ENCODE results near the gene TBC1D4. TPM values are rescaled to one million over a fixed set of nuclear protein-coding genes. Genes with fewer than 3 reads are reported as not detected.

TBC1D4 gene
- total RNA-seq, 3 donors from 2014 or later: 33.3 to 52.8 (median 40.6) TPM

DNA sequence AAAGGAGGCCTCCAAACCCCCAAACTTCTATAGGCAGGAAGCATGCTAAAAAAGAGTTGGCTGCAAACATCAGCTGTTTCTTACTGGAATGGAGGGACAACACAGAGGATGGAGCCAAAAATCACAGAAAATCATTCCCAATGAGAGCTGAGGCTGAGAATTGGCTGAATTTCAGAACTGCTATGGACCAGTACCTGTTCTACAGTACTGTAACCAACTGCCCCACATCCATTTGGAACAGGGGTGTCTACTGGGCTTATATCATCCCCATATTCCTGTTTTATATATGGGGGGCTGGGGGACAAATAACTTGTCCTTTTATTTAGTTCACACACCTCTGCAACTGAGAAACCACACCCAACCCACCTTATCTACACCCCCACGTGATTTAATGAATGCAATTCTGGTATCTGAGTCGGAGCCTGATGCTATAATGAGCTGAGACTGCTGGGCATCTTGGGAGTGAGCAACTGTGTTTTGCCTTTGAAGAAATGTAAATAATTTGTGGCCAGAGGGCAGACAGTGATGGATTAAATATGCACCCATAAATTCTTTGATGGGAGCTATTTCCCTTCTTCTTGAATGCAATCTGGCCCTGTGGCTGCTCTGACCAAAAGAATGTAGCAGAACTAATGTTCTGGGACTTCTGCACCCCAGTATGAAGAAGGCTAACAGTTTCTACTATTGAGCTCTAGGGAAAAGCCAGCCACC lies 82.6 kb downstream of the TBC1D4 start:
- no peak for DNase-seq (ENCODE audit: low spot score in 2 of 2)
- H3K36me3 ChIP-seq: no peaks in the 10 kb centered on the region
- TF ChIP-seq POLR2AphosphoS5 (IDR thresholded peaks at IDR 0.05) (no peak), POLR2A (IDR thresholded peaks at IDR 0.05) (no peak)
- TF ChIP-seq, protein P1, sequence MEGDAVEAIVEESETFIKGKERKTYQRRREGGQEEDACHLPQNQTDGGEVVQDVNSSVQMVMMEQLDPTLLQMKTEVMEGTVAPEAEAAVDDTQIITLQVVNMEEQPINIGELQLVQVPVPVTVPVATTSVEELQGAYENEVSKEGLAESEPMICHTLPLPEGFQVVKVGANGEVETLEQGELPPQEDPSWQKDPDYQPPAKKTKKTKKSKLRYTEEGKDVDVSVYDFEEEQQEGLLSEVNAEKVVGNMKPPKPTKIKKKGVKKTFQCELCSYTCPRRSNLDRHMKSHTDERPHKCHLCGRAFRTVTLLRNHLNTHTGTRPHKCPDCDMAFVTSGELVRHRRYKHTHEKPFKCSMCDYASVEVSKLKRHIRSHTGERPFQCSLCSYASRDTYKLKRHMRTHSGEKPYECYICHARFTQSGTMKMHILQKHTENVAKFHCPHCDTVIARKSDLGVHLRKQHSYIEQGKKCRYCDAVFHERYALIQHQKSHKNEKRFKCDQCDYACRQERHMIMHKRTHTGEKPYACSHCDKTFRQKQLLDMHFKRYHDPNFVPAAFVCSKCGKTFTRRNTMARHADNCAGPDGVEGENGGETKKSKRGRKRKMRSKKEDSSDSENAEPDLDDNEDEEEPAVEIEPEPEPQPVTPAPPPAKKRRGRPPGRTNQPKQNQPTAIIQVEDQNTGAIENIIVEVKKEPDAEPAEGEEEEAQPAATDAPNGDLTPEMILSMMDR (IDR thresholded peaks at IDR 0.05): no peak

DNA sequence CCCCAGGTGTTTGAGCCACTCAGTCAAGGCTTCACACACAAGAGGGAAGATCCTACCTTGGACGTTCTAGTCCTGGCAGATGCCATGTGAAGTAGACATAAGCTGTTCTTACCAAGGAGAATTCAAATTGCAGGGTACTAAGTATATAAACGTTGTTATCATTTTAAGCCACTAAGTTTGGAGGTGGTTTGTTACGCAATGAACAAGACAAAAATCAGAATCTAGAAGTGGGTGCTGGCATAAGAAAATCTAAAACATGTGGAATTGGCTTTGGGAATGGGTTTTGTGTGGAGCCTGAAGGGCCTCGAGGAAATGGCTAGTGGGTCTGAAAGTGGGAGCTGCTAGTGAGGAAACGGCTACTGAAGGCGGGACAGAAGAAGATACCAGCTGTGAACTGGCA lies 83.9 kb downstream of the TBC1D4 start:
- H3K27me3 ChIP-seq: no peaks in the 10 kb centered on the region
- H3K27ac ChIP-seq: no peak overlapping the region
- no peak for DNase-seq (ENCODE audit: low spot score in 2 of 2)
- intact Hi-C loops (cut with DNase I; ENCODE audit: low total_unique reads): no loop called here
- H3K4me1 ChIP-seq: no peaks in the 10 kb centered on the region
- no peak overlapping the region for H3K4me3 ChIP-seq
- TF ChIP-seq POLR2A (IDR thresholded peaks at IDR 0.05) (no peak), POLR2AphosphoS5 (IDR thresholded peaks at IDR 0.05) (no peak)
- TF ChIP-seq, protein P1 (IDR thresholded peaks at IDR 0.05): no peak
- no peaks in the 10 kb centered on the region for H3K36me3 ChIP-seq
- peaks cover 0 to 7% of the 10 kb centered on the region in 2 donors for H3K9me3 ChIP-seq

More for the DNA sequence above, 82.6 kb downstream of the TBC1D4 start:
- H3K9me3 ChIP-seq: peaks cover 0 to 7% of the 10 kb centered on the region in 2 donors
- no peak overlapping the region for H3K27ac ChIP-seq
- H3K4me1 ChIP-seq: no peaks in the 10 kb centered on the region
- H3K4me3 ChIP-seq: no peak overlapping the region
- intact Hi-C loops (cut with DNase I; ENCODE audit: low total_unique reads): no loop called here
- H3K27me3 ChIP-seq: no peaks in the 10 kb centered on the region

DNA sequence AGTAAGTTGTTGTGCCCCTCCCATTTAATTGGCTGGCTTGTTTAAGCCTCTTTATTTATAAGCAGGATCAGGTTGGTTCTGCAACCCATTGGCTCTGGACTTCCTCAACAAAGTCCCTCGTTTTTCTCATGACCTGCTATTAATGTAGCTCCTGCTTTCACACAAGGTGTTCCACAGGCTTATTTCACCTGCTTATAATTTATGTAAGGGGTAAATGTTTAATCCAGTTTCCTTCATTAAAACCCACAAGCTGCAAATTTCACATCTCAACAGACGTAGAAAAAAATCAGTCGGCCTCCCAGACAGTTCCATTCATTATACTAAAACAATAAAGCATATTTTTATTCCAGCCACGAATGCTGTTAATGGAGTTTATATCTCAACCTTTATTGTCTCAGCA lies 86.1 kb downstream of the TBC1D4 start:
- intact Hi-C loops (cut with DNase I; ENCODE audit: low total_unique reads): no loop called here
- Histone ChIP-seq H3K27ac (no peak overlapping the region), H3K36me3 (no peaks in the 10 kb centered on the region), H3K9me3 (peaks cover 0 to 7% of the 10 kb centered on the region in 2 donors), H3K4me1 (no peaks in the 10 kb centered on the region), H3K27me3 (no peaks in the 10 kb centered on the region), H3K4me3 (no peak overlapping the region)
- DNase-seq (ENCODE audit: low spot score in 2 of 2): no peak
- TF ChIP-seq POLR2AphosphoS5 (IDR thresholded peaks at IDR 0.05) (no peak), POLR2A (IDR thresholded peaks at IDR 0.05) (no peak)
- TF ChIP-seq, protein P1 (IDR thresholded peaks at IDR 0.05): no peak

DNA sequence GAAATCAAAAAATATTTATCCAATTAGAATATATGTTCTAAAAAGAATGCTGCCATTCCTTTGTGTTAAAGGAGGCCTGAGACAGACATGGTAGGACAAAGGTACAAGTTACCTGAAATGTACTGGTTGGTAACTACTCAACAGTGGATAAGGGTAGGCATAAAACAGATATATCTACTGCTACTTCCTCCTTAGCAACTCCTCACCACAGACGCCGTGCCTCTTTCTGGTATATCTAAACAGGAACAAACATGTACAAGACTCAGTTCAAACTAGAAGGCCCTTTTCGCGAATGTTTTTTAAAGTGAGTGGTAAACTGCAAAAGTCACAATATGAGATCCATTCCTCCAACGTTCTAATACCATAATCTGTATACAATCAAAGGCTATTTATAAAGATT lies 86.9 kb downstream of the TBC1D4 start:
- H3K27me3 ChIP-seq: no peaks in the 10 kb centered on the region
- H3K4me3 ChIP-seq: no peak overlapping the region
- H3K36me3 ChIP-seq: no peaks in the 10 kb centered on the region
- H3K9me3 ChIP-seq: peaks cover 0 to 7% of the 10 kb centered on the region in 2 donors
- intact Hi-C loops (cut with DNase I; ENCODE audit: low total_unique reads): no loop called here
- DNase-seq (ENCODE audit: low spot score in 2 of 2): no peak
- no peak for TF ChIP-seq POLR2AphosphoS5 (IDR thresholded peaks at IDR 0.05)
- TF ChIP-seq, protein P1 (IDR thresholded peaks at IDR 0.05): no peak
- no peak for TF ChIP-seq POLR2A (IDR thresholded peaks at IDR 0.05)
- H3K27ac ChIP-seq: no peak overlapping the region
- H3K4me1 ChIP-seq: no peaks in the 10 kb centered on the region

DNA sequence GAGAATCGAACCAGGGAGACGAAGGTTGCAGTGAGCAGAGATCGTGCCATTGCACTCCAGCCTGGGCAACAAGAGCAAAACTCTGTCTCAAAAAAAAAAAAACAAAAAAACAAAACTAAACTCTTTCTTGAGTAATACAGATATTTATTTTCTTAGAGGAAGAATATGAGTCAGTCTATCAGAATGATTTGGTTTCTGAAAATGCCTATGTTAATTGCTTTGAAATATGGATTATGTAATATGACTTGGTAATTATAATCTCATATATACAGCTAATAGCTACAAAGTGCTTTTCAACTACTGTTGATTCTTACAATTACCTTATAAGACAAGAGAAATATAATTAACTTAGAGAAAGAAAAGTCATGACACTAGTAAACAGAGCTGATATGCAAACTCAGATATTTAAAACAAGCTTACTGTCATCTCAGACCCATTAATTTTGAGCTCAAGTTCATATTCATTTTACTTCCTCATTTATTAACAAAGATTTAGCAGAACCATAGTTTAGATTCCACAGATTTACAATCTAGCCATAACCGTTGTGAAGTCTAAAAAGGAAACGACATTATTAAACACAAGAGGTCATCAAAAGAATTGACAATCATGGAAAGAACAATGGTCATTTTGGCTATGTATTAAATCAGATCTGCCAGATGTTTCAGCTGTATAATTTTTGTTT lies 88.0 kb downstream of the TBC1D4 start:
- no peak overlapping the region for H3K27ac ChIP-seq
- DNase-seq (ENCODE audit: low spot score in 2 of 2): no peak
- TF ChIP-seq, protein P1 (IDR thresholded peaks at IDR 0.05): no peak
- TF ChIP-seq POLR2AphosphoS5 (IDR thresholded peaks at IDR 0.05) (no peak), POLR2A (IDR thresholded peaks at IDR 0.05) (no peak)
- H3K36me3 ChIP-seq: no peaks in the 10 kb centered on the region
- H3K27me3 ChIP-seq: no peaks in the 10 kb centered on the region
- no peak overlapping the region for H3K4me3 ChIP-seq
- intact Hi-C loops (cut with DNase I; ENCODE audit: low total_unique reads): no loop called here
- peaks cover 0 to 2% of the 10 kb centered on the region in 2 donors for H3K9me3 ChIP-seq
- H3K4me1 ChIP-seq: no peaks in the 10 kb centered on the region
